ENCODE results near the gene CD300C.

The CD300C gene

GRCh38 chr17:74532115-74532514 is 13.8 kb downstream of the CD300C start:
- H3K9me3 ChIP-seq = no peaks in the 10 kb centered on the region
- no peaks in the 10 kb centered on the region; the same call in 1 of the 2 replicates for H3K27me3 ChIP-seq
- no peak overlapping the region for H3K27ac ChIP-seq
- peak overlapping the region; percentile 53 for H3K4me2 ChIP-seq
- no peaks in the 10 kb centered on the region for H3K36me3 ChIP-seq
- H3K9ac ChIP-seq = no peak overlapping the region
- peaks cover 20% of the 10 kb centered on the region for H3K4me1 ChIP-seq
- no peak for TF ChIP-seq Cebpa-rat (IDR thresholded peaks at IDR 0.05)
- H4K20me1 ChIP-seq = no peaks in the 10 kb centered on the region
- no peak overlapping the region for H3K4me3 ChIP-seq

GRCh38 chr17:74531231-74531761 is 14.6 kb downstream of the CD300C start, which contains the start of gene CD300LB:
Gene CD300LB, minus strand, starts transcription at chr17:74531475. Its CDS starts 125 bp downstream, at chr17:74531350.
- H3K27ac ChIP-seq = no peak within 1 kb of the TSS
- H3K36me3 ChIP-seq = no peaks in the 10 kb centered on the region
- no peaks in the 10 kb centered on the region for H4K20me1 ChIP-seq
- no peak within 1 kb of the TSS for H3K4me3 ChIP-seq
- no peak within 1 kb of the TSS for H3K9ac ChIP-seq
- H3K9me3 ChIP-seq = no peaks in the 10 kb centered on the region
- H3K4me1 ChIP-seq = peaks cover 20% of the 10 kb centered on the region
- no peak for TF ChIP-seq Cebpa-rat (IDR thresholded peaks at IDR 0.05)
- peak within 1 kb of the TSS; percentile 53 for H3K4me2 ChIP-seq
- no peaks in the 10 kb centered on the region; the same call in 1 of the 2 replicates for H3K27me3 ChIP-seq

- no peak for TF ChIP-seq Cebpa-rat (IDR thresholded peaks at IDR 0.05)
- Histone ChIP-seq H3K36me3 (no peaks in the 10 kb centered on the region), H3K4me3 (no peak overlapping the region), H3K4me1 (peaks cover 20% of the 10 kb centered on the region), H4K20me1 (no peaks in the 10 kb centered on the region), H3K27ac (no peak overlapping the region), H3K27me3 (no peaks in the 10 kb centered on the region; the same call in 1 of the 2 replicates), H3K4me2 (no peak overlapping the region), H3K9ac (no peak overlapping the region), H3K9me3 (no peaks in the 10 kb centered on the region)
Measured at GRCh38 chr17:74530831-74531150, 15.1 kb downstream of the CD300C start.

GRCh38 chr17:74529243-74529642 is 16.7 kb downstream of the CD300C start:
- Histone ChIP-seq H3K4me2 (no peak overlapping the region), H3K27me3 (no peaks in the 10 kb centered on the region; the same call in 1 of the 2 replicates), H3K36me3 (no peaks in the 10 kb centered on the region), H3K27ac (no peak overlapping the region), H3K9ac (no peak overlapping the region), H3K9me3 (no peaks in the 10 kb centered on the region), H3K4me3 (no peak overlapping the region), H4K20me1 (no peaks in the 10 kb centered on the region), H3K4me1 (peaks cover 20% of the 10 kb centered on the region)
- TF ChIP-seq Cebpa-rat (IDR thresholded peaks at IDR 0.05) = no peak

- peak; percentile 81 for TF ChIP-seq Cebpa-rat (IDR thresholded peaks at IDR 0.05)
- H3K27me3 ChIP-seq = no peaks in the 10 kb centered on the region; the same call in 1 of the 2 replicates
- no peaks in the 10 kb centered on the region for H3K36me3 ChIP-seq
- H3K9me3 ChIP-seq = no peaks in the 10 kb centered on the region
- no peaks in the 10 kb centered on the region for H4K20me1 ChIP-seq
- no peak overlapping the region for H3K4me3 ChIP-seq
- no peak overlapping the region for H3K9ac ChIP-seq
- H3K27ac ChIP-seq = no peak overlapping the region
- no peak overlapping the region for H3K4me2 ChIP-seq
- peaks cover 20% of the 10 kb centered on the region for H3K4me1 ChIP-seq
Measured at GRCh38 chr17:74528491-74529199, 17.3 kb downstream of the CD300C start.

- no peak for TF ChIP-seq Cebpa-rat (IDR thresholded peaks at IDR 0.05)
- Histone ChIP-seq H3K27me3 (no peaks in the 10 kb centered on the region; the same call in 1 of the 2 replicates), H3K9me3 (0 out of 2 replicates have a peak, but pooled peaks cover 6% of the 10 kb centered on the region), H3K4me2 (no peak overlapping the region), H3K4me1 (peaks cover 17% of the 10 kb centered on the region), H4K20me1 (no peaks in the 10 kb centered on the region), H3K9ac (no peak overlapping the region), H3K4me3 (no peak overlapping the region), H3K27ac (no peak overlapping the region), H3K36me3 (no peaks in the 10 kb centered on the region)
Measured at GRCh38 chr17:74527756-74528155, 18.2 kb downstream of the CD300C start.

- H3K4me3 ChIP-seq = no peak overlapping the region
- peaks cover 13% of the 10 kb centered on the region for H3K4me1 ChIP-seq
- no peaks in the 10 kb centered on the region for H4K20me1 ChIP-seq
- no peak overlapping the region for H3K9ac ChIP-seq
- H3K36me3 ChIP-seq = no peaks in the 10 kb centered on the region
- no peak overlapping the region for H3K4me2 ChIP-seq
- TF ChIP-seq Cebpa-rat (IDR thresholded peaks at IDR 0.05) = no peak
- no peaks in the 10 kb centered on the region; the same call in 1 of the 2 replicates for H3K27me3 ChIP-seq
- no peak overlapping the region for H3K27ac ChIP-seq
- H3K9me3 ChIP-seq = 0 out of 2 replicates have a peak, but pooled peaks cover 7% of the 10 kb centered on the region
Measured at GRCh38 chr17:74527081-74527480, 18.8 kb downstream of the CD300C start.

- Histone ChIP-seq H3K9me3 (0 out of 2 replicates have a peak, but pooled peaks cover 7% of the 10 kb centered on the region), H3K27me3 (no peaks in the 10 kb centered on the region; the same call in 1 of the 2 replicates), H3K4me1 (peaks cover 15% of the 10 kb centered on the region), H4K20me1 (no peaks in the 10 kb centered on the region), H3K4me2 (no peak overlapping the region), H3K4me3 (no peak overlapping the region), H3K27ac (no peak overlapping the region), H3K9ac (no peak overlapping the region), H3K36me3 (no peaks in the 10 kb centered on the region)
- no peak for TF ChIP-seq Cebpa-rat (IDR thresholded peaks at IDR 0.05)
Measured at GRCh38 chr17:74526681-74527080, 19.2 kb downstream of the CD300C start.

GRCh38 chr17:74525781-74526288 is 20.1 kb downstream of the CD300C start:
- H3K4me2 ChIP-seq = no peak overlapping the region
- 0 out of 2 replicates have a peak, but pooled peaks cover 7% of the 10 kb centered on the region for H3K9me3 ChIP-seq
- TF ChIP-seq Cebpa-rat (IDR thresholded peaks at IDR 0.05) = no peak
- no peaks in the 10 kb centered on the region for H3K36me3 ChIP-seq
- H3K27me3 ChIP-seq = no peaks in the 10 kb centered on the region; the same call in 1 of the 2 replicates
- H4K20me1 ChIP-seq = no peaks in the 10 kb centered on the region
- H3K9ac ChIP-seq = no peak overlapping the region
- H3K4me1 ChIP-seq = peaks cover 23% of the 10 kb centered on the region
- no peak overlapping the region for H3K4me3 ChIP-seq
- no peak overlapping the region for H3K27ac ChIP-seq

GRCh38 chr17:74525465-74525725 is 20.5 kb downstream of the CD300C start:
- no peak for TF ChIP-seq Cebpa-rat (IDR thresholded peaks at IDR 0.05)
- no peak overlapping the region for H3K4me2 ChIP-seq
- H3K27ac ChIP-seq = no peak overlapping the region
- H4K20me1 ChIP-seq = no peaks in the 10 kb centered on the region
- H3K9me3 ChIP-seq = 0 out of 2 replicates have a peak, but pooled peaks cover 7% of the 10 kb centered on the region
- H3K4me3 ChIP-seq = no peak overlapping the region
- no peaks in the 10 kb centered on the region for H3K27me3 ChIP-seq
- H3K9ac ChIP-seq = no peak overlapping the region
- H3K36me3 ChIP-seq = no peaks in the 10 kb centered on the region
- peaks cover 28% of the 10 kb centered on the region for H3K4me1 ChIP-seq
